Stimulated activated CD4-positive, alpha-beta T cell treated with anti-CD3 and anti-CD28 coated beads, Interleukin-1b, Interleukin-23, amount 100 ng/mL, for 24 hours (primary cell): ENCODE results near the gene SS18L1.

ENCODE experiments used
- DNase-seq, 4 experiments: peaks; one replicate each; pipeline ENCODE4 v3.0.0-alpha.2; 2020; ENCODE audit warnings: low read depth in 4 of 4, low spot score in 1 of 4

The SS18L1 gene

GRCh38 chr20:62223571-62223970 is 80.0 kb downstream of the SS18L1 start:
- DNase-seq: no peak

GRCh38 chr20:62224113-62224855 is 80.7 kb downstream of the SS18L1 start:
- no peak for DNase-seq

GRCh38 chr20:62225026-62225425 is 81.5 kb downstream of the SS18L1 start:
- DNase-seq: no peak

- no peak for DNase-seq
Measured at GRCh38 chr20:62225820-62226635, 82.5 kb downstream of the SS18L1 start.

- no peak for DNase-seq
Measured at GRCh38 chr20:62226707-62227590, 83.4 kb downstream of the SS18L1 start.

GRCh38 chr20:62227591-62227976 is 84.0 kb downstream of the SS18L1 start:
- DNase-seq: no peak

GRCh38 chr20:62227977-62228958 is 84.7 kb downstream of the SS18L1 start:
- DNase-seq: no peak

- DNase-seq: no peak
Measured at GRCh38 chr20:62228982-62229545, 85.5 kb downstream of the SS18L1 start.

- DNase-seq: no peak
Measured at GRCh38 chr20:62229667-62230066, 86.1 kb downstream of the SS18L1 start.

GRCh38 chr20:62230276-62230675 is 86.7 kb downstream of the SS18L1 start:
- no peak for DNase-seq

GRCh38 chr20:62230696-62231095 is 87.1 kb downstream of the SS18L1 start:
- no peak for DNase-seq

- DNase-seq: no peak
Measured at GRCh38 chr20:62231292-62231691, 87.7 kb downstream of the SS18L1 start.
